Fibroblast of lung (primary cell): ENCODE results near the gene XPR1.

ENCODE experiments used
- EZH2 ChIP-seq: IDR thresholded peaks from 2 replicates; pipeline ENCODE4 v1.5.1; 2012; ENCODE audit warnings: low read length, control low read depth, mild to moderate bottlenecking; ENCODE audit errors: missing control alignments
- TF ChIP-seq, protein P1 (sequence below), 2 donors: IDR thresholded peaks in 1 of 2; conservative IDR thresholded peaks in 1 of 2; 1 replicate in 1 of 2; 2 replicates in 1 of 2; pipeline ENCODE4 v1.5.1; 2011 to 2012; ENCODE audit warnings: low read length in 2 of 2, control low read depth in 1 of 2, inconsistent platforms in 1 of 2, low read depth in 1 of 2, mild to moderate bottlenecking in 1 of 2

DNA sequence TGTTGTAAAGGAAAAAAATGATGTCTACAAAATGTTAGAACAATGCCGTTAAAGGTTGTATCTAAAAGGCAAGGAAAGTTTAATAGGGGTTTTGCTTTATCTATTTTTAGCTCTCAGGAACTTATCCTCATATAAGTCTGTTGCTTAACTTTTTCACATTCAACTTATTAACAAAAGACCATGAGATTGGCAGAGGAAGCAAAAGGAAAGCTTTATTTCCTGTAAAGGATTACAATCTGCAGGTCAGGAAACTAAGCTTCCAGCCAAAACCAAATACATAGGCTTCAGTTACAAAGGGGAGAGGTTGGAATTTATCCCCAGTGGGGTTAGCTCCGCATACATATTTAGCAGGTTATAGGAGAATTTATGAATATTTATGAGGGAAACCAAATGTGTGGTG, 222.2 kb downstream of the XPR1 start:
- TF ChIP-seq, protein P1, sequence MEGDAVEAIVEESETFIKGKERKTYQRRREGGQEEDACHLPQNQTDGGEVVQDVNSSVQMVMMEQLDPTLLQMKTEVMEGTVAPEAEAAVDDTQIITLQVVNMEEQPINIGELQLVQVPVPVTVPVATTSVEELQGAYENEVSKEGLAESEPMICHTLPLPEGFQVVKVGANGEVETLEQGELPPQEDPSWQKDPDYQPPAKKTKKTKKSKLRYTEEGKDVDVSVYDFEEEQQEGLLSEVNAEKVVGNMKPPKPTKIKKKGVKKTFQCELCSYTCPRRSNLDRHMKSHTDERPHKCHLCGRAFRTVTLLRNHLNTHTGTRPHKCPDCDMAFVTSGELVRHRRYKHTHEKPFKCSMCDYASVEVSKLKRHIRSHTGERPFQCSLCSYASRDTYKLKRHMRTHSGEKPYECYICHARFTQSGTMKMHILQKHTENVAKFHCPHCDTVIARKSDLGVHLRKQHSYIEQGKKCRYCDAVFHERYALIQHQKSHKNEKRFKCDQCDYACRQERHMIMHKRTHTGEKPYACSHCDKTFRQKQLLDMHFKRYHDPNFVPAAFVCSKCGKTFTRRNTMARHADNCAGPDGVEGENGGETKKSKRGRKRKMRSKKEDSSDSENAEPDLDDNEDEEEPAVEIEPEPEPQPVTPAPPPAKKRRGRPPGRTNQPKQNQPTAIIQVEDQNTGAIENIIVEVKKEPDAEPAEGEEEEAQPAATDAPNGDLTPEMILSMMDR (conservative IDR thresholded peaks at IDR 0.05 in 1 of 2, IDR thresholded peaks at IDR 0.05 in 1 of 2; ENCODE audit: low read depth in 1 of 2, low read length in 2 of 2) = no peak
- TF ChIP-seq EZH2 = no peak
